ENCODE data around the gene SLC26A2.
"Not testable (repeated sequence)": the region's sequence is repeated elsewhere in the genome, so short reads cannot be mapped to it uniquely, and the experiment has no call there.

The SLC26A2 gene

GRCh38 chr5:150006318-150006717, 45.8 kb downstream of the SLC26A2 start:
- no peak for DNase-seq (ENCODE audit: low spot score)

- no peak for DNase-seq (ENCODE audit: low spot score)
These were observed 46.5 kb downstream of the SLC26A2 start for GRCh38 chr5:150007050-150007449.

- no peak for DNase-seq (ENCODE audit: low spot score)
These were observed 49.3 kb downstream of the SLC26A2 start for GRCh38 chr5:150009671-150010387.

GRCh38 chr5:150013931-150014330, 53.4 kb downstream of the SLC26A2 start:
- DNase-seq (ENCODE audit: low spot score) = no peak

GRCh38 chr5:150014456-150014855, 53.9 kb downstream of the SLC26A2 start:
- no peak for DNase-seq (ENCODE audit: low spot score)

- DNase-seq (ENCODE audit: low spot score) = no peak
These were observed 54.9 kb downstream of the SLC26A2 start for GRCh38 chr5:150015415-150015814.

- DNase-seq (ENCODE audit: low spot score) = no peak
These were observed 56.0 kb downstream of the SLC26A2 start for GRCh38 chr5:150016537-150016936.

- no peak for DNase-seq (ENCODE audit: low spot score)
These were observed 56.9 kb downstream of the SLC26A2 start for GRCh38 chr5:150017226-150018005.

GRCh38 chr5:150020249-150020648, 59.7 kb downstream of the SLC26A2 start:
- no peak for DNase-seq (ENCODE audit: low spot score)

GRCh38 chr5:150021491-150022157, 61.1 kb downstream of the SLC26A2 start:
- DNase-seq (ENCODE audit: low spot score) = no peak

GRCh38 chr5:150022158-150022531, 61.6 kb downstream of the SLC26A2 start:
- DNase-seq (ENCODE audit: low spot score) = no peak

GRCh38 chr5:150022681-150023080, 62.1 kb downstream of the SLC26A2 start:
- no peak for DNase-seq (ENCODE audit: low spot score)

GRCh38 chr5:150023136-150023535, 62.6 kb downstream of the SLC26A2 start:
- no peak for DNase-seq (ENCODE audit: low spot score)

- DNase-seq (ENCODE audit: low spot score) = no peak
These were observed 63.9 kb downstream of the SLC26A2 start for GRCh38 chr5:150024346-150024984.

- DNase-seq (ENCODE audit: low spot score) = no peak
These were observed 66.2 kb downstream of the SLC26A2 start for GRCh38 chr5:150026682-150027172.

GRCh38 chr5:150028047-150028446, 67.5 kb downstream of the SLC26A2 start:
- DNase-seq (ENCODE audit: low spot score) = not testable (repeated sequence)

- DNase-seq (ENCODE audit: low spot score) = no peak
These were observed 72.8 kb downstream of the SLC26A2 start for GRCh38 chr5:150033334-150033733.

GRCh38 chr5:150034662-150035061, 74.1 kb downstream of the SLC26A2 start:
- no peak for DNase-seq (ENCODE audit: low spot score)

GRCh38 chr5:150035139-150035895, 74.8 kb downstream of the SLC26A2 start:
- no peak for DNase-seq (ENCODE audit: low spot score)

- no peak for DNase-seq (ENCODE audit: low spot score)
These were observed 76.0 kb downstream of the SLC26A2 start for GRCh38 chr5:150036513-150036912.

Data from HuH-7.5 (cell line).